ENCODE measurements around the gene CDR2L.
A peak's percentile ranks its signal among the peaks of the same experiment; 100 is the strongest.
"Not testable (repeated sequence)": the region's sequence is repeated elsewhere in the genome, so short reads cannot be mapped to it uniquely, and the experiment has no call there.

Gene CDR2L

DNA sequence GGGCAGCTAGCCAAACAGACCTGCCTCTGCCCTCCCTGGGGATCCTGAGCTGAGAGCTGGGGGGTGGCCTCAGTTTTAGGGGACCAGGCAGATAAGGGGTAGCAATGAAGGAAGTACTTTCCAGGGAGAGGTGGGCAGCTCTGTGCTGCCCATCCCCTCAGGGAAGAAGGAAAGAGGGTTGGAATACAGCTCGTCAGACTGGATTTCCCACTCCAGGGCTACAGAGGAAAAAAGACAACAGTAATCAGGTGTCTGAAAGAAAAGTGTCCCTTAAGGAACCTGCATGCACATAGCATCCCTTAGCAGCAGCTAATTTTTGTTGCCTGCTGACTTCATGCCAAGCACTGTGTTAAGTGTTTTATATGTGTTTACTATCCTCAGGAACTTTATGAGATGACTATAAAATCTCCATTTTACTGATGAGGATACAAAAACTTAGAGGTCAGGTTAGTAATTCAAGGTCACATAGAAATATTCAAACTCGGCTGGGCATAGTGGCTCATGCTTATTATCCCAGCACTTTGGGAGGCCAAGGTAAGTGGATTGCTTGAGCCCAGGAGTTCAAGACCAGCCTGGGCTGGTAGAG, 21.8 kb downstream of the CDR2L start:
- no peak for DNase-seq (ENCODE audit: low read depth in 1 of 2, low spot score in 1 of 2)

DNA sequence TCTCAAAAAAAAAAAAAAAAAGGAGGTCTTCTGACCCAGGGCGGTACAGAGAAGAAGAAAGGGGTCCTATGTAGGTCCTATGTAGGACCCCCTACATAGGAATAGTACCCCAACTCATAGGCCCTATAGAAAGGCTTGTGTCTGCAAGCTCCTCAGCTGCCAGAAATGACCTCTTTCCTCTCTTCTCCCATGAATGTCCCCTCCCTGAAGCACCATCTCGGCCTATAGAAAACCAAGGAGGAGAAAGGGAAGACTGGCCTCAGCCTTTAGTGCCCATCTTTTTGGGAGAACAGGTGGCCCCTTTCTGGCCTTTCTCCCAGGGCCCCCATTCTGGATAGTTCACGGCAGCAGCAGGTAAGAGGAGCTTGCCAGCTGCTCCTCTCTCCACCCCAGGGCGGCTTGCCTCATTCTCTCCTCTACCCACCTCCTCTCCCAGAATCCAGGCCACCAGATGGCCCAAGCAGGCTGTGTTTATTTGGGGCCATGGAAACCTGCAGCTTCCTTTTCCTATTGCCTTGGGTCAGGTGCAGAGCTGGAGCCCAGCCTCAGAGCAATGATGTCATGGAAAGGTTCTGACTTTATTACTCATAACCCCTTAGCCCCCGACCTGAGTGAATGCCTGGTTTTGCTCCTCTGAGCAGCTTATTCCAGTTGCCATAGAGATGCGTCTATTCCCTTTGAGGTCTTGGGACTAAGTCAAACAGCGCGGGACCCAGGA, 23.4 kb downstream of the CDR2L start:
- no peak for DNase-seq (ENCODE audit: low read depth in 1 of 2, low spot score in 1 of 2)

DNA sequence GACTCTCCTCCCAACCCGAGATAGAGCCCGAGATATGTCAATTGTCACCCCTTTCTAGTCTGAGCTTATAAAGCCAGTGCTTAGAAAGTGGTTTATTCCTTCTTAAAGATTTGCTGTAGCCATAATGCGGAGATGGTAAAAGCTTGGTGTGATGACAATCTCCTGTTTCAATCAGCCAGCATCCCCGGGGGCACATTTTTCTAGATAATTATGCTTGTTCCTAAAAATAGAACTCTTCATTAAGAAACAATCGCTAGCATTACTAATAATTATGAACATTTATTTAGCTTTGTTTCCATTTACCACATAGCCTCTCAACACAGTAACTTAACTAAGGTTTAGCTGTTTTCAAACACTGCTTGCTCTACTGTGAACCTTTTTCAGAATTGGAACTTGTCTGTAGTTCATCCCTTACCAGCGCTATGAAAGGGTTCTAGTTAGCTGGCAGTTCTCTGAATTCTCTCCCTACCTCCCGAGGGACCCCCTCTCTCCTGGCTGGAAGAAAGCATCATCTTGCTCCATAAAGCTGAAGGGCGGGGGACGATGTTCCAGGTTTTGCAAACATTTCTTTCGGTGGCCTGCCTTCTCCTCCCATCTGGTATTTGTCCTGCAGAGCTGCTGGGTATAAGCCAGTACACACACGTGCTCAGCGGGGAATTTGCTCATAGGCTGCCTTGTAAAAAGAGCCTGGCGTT, 24.1 kb downstream of the CDR2L start:
- DNase-seq (ENCODE audit: low read depth in 1 of 2, low spot score in 1 of 2) = no peak

DNA sequence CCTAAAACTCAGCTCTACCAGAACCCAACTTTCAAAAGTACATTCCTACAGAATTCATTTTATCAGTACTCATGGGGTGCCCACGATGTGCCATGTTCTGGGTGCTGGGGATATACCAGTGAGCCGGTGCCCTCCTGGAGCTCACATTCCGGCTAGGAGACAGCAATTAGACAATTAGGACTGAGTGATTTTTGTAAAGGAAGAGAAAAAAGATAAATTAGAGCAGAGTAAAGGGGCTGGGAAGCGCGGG, 24.6 kb downstream of the CDR2L start:
- DNase-seq (ENCODE audit: low read depth in 1 of 2, low spot score in 1 of 2) = no peak

DNA sequence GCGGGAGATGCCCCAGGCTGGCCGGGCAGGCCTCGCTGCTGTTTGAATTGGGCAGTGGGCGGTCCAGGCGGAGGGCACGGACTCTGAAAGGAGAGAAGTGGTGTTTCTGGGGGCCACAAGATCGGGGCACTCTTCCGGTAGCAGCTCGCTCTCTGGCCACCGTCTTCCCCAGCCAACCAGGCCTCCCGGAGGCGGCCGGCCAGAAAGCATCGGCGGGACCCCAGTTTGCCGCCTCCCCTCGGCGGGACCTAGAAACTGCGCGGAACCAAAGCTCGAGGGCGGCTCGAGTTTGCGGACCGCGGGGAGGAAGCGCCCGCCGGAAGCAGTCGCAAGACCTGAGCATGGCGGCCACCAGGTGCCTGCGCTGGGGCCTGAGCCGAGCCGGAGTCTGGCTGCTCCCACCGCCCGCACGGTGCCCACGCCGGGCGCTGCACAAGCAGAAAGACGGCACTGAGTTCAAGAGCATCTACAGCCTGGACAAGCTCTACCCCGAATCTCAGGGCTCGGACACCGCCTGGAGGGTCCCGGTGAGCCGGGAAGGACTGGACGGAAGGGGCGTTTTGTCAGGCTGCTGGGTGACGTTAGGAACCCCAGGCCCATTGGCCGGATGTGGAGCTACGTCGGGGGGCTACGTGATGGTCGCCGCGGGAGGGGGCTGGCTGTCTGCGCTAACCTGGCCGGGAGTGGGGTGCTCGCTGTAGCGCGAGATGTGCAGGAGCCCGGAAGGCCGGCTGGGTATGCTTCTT, 25.1 kb downstream of the CDR2L start, which contains the start of gene MRPL58:
MRPL58 (plus strand) TSS at position 325 of the 746 bp plus-strand sequence; CDS start at position 342, 17 bp downstream.
- DNase-seq (ENCODE audit: low read depth in 1 of 2, low spot score in 1 of 2) = peak; percentile 70 to 74

DNA sequence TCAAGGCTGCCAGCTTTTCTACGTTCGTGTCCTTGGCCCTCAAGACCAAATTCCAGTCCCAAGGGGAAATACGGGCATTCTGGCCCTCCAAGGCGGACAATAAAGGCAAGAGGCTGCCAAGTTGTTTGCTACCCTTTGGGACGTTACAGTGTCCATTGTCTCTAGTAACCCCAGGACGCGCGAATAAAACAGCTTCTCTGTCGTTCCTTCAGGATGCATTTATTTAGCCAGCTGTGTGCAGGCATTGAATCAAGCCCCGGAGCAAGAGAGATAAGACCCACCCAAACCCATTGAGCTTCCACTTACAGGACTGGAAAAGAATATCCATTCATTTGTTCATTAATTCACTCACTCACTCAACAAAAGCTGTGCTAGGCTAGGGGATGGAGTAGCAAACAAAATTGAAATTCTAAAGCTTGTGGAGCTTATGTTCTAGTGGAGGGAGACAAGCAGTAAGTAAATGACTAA, 25.7 kb downstream of the CDR2L start:
- DNase-seq (ENCODE audit: low read depth in 1 of 2, low spot score in 1 of 2) = no peak

DNA sequence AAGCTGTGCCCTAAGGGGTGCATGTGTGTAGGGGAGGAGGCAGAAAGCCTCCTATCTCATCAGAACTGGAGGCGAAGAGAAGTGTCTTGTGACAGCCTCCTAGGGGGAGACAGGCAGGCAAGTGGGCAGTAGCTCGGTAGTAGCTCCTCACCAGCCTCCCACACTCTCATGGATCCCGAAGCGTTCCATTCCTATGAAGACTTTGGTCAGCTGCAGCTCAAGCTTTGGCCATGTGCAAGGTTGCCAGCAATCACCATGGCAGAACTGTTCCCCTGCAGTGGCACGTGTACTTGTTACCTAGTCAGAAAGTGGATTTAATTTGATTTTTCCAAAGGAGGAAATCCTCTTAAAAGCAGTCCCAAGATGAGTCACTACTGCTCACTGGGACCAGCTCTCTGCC, 31.7 kb downstream of the CDR2L start:
- DNase-seq (ENCODE audit: low read depth in 1 of 2, low spot score in 1 of 2) = no peak

DNA sequence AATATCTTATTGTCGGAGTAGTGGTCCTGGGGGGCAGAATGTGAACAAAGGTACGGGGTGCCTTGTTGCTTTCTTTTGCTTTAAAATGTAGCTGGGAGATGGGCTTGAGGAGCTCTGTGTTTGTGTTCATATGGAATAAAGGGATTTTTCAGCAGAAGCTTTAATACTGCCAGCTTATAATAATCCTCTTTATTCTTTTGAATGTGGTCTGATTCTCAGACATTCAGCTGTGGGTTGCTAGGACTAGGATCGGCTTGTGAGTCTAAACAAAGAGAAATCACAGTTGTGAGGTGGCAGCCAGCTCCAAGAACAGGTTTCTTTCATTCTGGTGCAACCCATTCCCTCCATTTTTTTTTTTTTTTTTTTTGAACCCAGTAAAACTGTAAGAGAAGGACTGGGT, 32.3 kb downstream of the CDR2L start:
- no peak for DNase-seq (ENCODE audit: low read depth in 1 of 2, low spot score in 1 of 2)

DNA sequence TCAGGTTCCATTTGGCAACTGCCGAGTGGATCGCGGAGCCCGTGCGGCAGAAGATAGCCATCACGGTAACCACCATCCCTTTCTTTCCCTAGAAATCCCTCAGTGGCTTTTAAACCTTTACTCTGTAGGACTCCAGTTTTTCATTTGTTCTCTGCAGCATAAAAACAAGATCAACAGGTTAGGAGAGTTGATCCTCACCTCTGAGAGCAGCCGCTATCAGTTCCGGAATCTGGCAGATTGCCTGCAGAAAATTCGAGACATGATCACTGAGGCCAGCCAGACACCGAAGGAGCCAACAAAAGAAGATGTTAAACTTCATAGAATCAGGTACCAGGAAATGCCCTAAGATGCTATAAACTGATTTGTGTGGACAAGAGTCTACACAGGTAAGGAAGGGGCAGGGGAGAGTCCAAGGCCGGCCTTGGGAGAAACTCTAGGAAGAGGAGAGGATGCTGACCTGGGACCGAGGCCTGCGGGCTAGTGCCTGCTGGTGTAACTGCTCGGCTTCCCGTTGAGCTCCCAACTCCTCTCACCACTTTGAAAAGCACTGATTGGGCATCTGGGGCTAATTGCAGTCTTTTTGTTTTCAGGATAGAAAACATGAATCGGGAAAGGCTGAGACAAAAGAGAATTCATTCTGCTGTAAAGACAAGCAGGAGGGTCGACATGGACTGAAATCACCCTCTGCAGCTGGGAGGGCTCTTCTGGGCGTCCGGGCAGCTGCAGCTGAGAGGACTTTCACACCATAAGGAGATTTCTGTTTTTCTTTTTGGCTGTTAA, 33.1 kb downstream of the CDR2L start:
- DNase-seq (ENCODE audit: low read depth in 1 of 2, low spot score in 1 of 2) = no peak

DNA sequence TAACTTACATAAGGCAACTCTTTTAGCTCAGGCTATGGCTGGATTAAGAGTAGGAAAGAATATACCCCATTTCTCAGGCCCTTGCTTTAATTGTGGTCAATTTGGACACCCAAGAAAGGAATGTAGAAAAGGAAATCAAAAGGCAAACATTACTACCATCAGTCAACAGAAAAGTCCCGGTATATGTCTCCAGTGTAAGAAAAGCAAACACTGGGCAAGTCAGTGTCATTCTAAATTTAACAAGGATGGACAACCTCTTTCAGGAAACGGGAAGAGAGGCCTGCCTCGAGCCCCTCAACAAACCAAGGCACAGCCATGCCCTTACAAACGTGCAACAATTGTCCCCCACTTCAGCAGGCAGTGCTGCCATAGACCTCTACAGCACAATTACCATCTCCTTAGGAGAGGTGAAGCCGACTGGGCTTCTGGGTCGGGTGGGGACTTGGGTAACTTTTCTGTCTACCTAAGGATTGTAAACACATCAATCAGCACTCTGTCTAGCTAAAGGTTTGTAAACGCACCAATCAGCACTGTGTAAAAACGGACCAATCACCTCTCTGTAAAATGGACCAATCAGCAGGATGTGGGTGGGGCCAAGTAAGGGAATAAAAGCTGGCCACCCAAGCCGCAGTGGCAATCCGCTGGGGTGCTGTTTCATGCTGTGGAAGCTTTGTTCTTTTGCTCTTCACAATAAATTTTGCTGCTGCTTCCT, 37.4 kb downstream of the CDR2L start:
- no peak for DNase-seq (ENCODE audit: low read depth in 1 of 2, low spot score in 1 of 2)

DNA sequence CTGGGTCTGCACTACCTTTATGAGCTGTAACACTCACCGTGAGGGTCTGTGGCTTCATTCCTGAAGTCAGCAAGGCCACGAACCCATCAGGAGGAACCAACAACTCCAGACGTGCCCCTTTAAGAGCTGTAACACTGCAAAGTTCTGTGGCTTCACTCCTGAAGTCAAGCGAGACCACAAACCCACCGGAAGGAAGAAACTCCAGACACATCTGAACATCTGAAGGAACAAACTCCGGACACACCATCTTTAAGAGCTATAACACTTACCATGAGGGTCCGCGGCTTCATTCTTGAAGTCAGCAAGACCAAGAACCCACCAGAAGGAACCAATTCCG, 37.9 kb downstream of the CDR2L start:
- DNase-seq (ENCODE audit: low read depth in 1 of 2, low spot score in 1 of 2) = not testable (repeated sequence)

DNA sequence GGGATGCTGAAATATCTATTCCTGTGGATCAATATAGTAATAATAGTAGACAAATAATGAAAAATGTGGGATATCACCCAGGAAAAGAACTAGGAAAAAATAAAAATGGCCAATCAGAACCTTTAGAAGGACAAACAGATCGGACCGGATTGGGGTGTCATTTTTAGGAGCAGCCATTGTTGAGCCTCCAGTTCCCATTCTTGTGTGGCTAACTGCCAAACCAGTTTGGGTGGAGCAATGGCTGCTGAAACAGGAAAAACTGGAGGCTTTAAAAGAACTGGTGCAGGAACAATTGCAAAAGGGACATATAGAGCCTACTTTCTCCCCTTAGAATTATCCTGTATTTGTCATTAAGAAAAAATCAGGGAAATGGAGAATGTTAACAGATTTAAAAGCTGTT, 39.2 kb downstream of the CDR2L start:
- not testable (repeated sequence) for DNase-seq (ENCODE audit: low read depth in 1 of 2, low spot score in 1 of 2)

DNA sequence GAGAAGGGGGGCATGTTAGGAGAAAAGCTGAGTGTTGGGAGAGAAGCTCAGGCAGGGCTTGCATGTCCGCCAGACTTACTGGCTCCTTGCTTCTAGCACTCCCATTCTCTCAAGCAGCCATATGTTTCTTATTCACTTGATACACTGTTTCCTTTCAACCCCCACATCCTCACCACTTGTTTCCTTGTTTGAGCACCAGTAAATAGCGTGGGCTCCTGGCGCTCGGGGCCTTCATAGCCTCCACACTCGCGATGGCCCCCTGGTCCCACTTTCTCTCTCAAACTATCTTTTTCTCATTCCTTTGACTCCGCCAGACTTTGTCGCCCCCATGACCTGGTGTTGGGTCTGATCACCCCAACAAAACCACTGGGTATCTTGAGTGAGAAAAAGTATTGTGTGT, 42.7 kb downstream of the CDR2L start:
- DNase-seq (ENCODE audit: low read depth in 1 of 2, low spot score in 1 of 2) = no peak

DNA sequence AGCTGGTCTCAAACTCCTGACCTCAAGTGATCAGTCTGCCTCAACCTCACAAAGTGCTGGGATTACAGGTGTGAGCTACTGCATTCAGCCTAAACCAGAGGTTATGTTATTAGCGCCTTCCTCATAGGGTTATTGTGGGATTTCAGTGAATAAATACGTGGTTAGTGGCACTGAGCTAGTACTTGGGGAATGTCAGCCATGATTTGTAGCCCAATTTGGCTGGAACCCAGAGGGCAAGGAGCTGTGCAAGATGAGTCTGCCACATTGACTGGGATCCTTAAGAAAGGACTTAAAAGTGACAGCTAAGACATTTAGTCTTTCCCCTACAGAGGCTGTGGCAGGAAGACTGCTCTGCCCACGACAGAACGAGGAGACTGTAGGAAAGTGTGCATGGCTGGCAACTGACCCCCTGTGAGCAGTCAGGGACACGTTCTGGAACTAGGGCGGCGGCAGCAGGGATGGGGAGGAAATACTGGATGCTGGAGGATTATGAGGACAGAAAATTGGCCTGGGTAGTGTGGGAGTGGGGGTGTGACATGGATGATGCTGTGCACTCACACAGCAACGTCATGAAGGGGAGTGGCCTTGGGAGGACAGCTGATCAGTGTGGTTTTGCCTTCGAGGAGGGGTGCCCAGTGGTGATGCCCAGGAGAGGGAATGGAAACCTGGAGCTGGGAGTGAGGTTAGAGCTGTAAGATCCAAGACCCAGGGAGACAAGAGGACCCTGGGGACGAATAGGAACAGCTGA, 44.7 kb downstream of the CDR2L start:
- DNase-seq (ENCODE audit: low read depth in 1 of 2, low spot score in 1 of 2) = peak; percentile 26 to 49

DNA sequence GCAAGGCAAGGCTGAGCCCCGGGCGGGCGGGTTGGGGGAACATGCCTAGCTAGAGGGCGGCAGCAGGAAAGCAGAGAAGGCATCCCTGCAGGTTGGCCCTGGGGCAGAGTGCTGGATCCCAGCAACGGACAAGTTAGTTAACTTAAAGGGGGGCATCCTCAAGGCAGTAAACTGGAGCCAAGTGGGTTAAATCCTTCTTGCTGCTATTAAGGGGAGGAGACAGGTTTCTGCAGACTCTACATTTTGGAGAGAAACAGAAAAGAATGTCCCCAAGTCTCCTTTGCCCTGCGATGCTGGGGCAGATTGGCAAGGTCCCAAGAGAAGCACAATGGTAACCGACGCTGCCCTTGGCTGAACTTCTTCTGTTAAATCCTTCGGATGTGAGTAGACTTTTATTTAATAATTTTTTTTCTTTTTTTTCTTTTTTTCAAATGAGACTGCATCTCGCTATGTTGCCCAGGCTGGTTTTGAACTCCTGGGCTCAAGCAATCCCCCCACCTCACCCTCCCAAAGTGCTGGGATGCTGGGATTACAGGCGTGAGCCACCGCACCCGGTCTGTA, 45.4 kb downstream of the CDR2L start:
- no peak for DNase-seq (ENCODE audit: low read depth in 1 of 2, low spot score in 1 of 2)

DNA sequence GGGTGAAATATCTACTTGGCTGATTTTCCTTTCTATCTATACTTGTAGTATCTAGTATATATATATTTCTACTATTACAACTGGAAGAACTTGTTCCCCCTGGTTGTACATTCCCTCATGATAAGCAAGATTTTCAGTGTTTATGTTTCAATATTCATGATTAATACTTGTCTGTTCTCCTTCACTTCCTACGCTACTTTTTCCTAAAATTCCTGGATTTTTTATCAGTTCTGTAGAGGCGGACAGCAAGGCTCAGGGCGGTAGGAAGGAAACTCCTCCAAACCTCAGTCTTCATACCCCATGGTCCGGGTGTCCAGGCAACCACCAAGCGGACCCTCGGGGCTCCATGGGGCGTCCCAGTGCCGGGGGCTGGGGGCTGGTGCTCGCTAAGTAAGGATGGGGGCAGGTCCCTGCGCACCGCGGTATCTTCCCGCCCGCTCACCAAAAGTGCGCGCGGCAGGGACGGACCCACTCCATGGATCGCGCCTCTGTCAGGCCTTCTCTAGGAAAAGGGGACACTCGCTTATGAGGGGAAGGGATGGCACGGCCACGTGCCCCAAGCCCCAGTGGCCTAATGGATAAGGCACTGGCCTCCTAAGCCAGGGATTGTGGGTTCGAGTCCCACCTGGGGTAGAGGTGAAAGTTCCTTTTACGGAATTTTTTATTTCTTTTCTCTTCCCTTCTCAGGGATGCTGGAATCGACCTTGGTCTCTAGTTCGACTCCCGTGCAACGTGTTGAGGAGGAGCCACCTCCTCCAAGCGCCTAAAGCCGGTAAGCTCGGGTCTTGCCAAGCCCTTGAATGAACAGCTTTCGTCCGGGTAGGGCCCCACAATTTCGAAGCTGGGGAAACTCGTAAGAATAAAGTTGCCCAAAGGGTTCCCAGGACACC, 46.2 kb downstream of the CDR2L start:
- peak; percentile 96 for DNase-seq (ENCODE audit: low read depth in 1 of 2, low spot score in 1 of 2)

DNA sequence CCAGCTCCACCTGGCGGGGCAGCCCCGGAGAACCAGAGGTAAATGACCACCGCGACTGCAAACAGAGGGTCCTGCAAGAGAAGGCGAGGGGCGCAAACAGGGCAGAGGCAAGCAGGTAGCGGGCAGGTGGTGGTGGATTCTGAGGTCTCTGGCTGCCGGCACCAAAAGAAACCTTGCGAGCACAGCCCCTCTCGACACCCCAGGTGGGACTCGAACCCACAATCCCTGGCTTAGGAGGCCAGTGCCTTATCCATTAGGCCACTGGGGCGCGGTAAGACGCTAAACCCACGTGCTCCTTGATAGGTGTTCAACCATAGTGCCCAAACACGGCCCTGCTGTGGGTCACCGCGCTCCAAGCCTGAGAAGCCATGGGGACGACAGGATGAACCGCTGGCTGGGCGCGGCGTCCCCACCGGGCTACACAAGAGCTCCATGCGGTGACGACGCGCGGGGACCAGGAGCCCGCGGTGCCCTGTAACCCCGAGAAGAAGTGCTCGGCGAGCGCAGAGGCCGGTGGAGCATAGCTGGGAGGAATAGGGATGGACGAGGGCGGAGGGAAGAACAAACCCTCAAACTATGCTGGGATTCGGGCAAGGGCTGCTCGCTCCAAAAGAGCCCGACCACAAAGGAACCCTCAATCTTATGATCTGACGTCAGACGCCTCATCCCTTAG, 46.9 kb downstream of the CDR2L start:
- DNase-seq (ENCODE audit: low read depth in 1 of 2, low spot score in 1 of 2) = peak; percentile 93 to 94

Measured in activated CD4-positive, alpha-beta T cell treated with anti-CD3 and anti-CD28 coated beads, Interleukin-2, amount 50 U/mL, for 24 hours (primary cell).